ENCODE measurements around the gene MARCHF3.

MARCHF3 gene

GRCh38 chr5:126978258-126978657 lies 52.1 kb downstream of the MARCHF3 start:
- no peak overlapping the region for H3K4me2 ChIP-seq (ENCODE audit: low read depth, low read length)
- peaks cover 6% of the 10 kb centered on the region; the same call in 1 of the 2 replicates for H3K79me2 ChIP-seq (ENCODE audit: low read length)

DNA sequence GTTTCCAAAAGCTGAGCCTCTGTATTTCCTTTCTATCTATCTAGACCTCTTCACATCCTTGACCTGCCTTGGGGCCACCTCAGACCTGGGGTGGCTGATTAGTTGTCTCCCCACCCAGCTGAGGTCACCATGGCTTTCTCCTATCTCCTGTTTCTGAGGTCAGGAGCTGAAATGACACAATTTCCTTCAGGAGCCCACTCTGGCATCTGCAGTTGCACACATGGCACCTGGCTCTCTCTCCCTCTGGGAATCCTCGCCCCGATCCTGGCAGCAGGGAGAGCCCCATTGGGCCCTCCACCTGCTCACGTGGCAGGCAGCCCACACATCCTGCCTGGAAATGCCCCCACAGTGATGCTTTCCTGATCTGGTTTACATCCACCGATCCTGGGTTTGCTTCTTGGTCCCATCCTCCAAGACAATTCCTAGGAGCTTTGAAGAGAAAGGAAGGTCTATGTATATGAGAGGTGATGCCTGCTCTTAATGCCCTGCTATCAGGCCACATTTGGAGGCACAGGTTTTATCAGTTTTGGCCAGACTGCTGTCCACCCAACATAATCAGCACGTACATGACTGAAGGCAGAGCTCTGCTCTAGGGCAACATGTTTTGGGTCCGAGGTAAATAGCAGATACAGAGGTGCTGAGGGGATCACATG lies 53.7 kb downstream of the MARCHF3 start:
- H3K27ac ChIP-seq (ENCODE audit: low read length), result no peak overlapping the region
- H2AFZ ChIP-seq (ENCODE audit: low read length), result no peak overlapping the region
- peaks cover 11% of the 10 kb centered on the region; the same call in 1 of the 2 replicates for H3K79me2 ChIP-seq (ENCODE audit: low read length)
- no peak for DNase-seq
- no peaks in the 10 kb centered on the region for H3K9me3 ChIP-seq (replicated peaks; ENCODE audit: insufficient read depth, low read length)
- no peaks in the 10 kb centered on the region for H3K36me3 ChIP-seq (replicated peaks; ENCODE audit: insufficient read depth, low read length)
- H3K4me1 ChIP-seq (ENCODE audit: low read length), result peaks cover 23% of the 10 kb centered on the region
- no peaks in the 10 kb centered on the region for H3K27me3 ChIP-seq (replicated peaks; ENCODE audit: insufficient read depth, low read length)
- 0 out of 2 replicates have a peak overlapping the region, but pooled peaks have one; percentile 18 for H3K4me2 ChIP-seq (ENCODE audit: low read depth, low read length)
- H3K4me3 ChIP-seq (ENCODE audit: low read length), result no peak overlapping the region
- H4K20me1 ChIP-seq (ENCODE audit: insufficient read depth, low read length), result no peaks in the 10 kb centered on the region
- no peak overlapping the region for H3K9ac ChIP-seq (ENCODE audit: low read length)
- TF ChIP-seq, protein P1, sequence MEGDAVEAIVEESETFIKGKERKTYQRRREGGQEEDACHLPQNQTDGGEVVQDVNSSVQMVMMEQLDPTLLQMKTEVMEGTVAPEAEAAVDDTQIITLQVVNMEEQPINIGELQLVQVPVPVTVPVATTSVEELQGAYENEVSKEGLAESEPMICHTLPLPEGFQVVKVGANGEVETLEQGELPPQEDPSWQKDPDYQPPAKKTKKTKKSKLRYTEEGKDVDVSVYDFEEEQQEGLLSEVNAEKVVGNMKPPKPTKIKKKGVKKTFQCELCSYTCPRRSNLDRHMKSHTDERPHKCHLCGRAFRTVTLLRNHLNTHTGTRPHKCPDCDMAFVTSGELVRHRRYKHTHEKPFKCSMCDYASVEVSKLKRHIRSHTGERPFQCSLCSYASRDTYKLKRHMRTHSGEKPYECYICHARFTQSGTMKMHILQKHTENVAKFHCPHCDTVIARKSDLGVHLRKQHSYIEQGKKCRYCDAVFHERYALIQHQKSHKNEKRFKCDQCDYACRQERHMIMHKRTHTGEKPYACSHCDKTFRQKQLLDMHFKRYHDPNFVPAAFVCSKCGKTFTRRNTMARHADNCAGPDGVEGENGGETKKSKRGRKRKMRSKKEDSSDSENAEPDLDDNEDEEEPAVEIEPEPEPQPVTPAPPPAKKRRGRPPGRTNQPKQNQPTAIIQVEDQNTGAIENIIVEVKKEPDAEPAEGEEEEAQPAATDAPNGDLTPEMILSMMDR (IDR thresholded peaks at IDR 0.05; ENCODE audit: low read length), result no peak
- TF ChIP-seq EZH2 (optimal IDR thresholded peaks at IDR 0.05; ENCODE audit: low read depth, low read length) (no peak), EZH2phosphoT487 (IDR thresholded peaks at IDR 0.05; ENCODE audit: low read length) (no peak)
- peaks cover 19% of the 10 kb centered on the region for H3F3A ChIP-seq (ENCODE audit: insufficient read depth, low read length)
- H3K9me2 ChIP-seq (replicated peaks; ENCODE audit: insufficient read depth, low read length), result no peaks in the 10 kb centered on the region

More at GRCh38 chr5:126978258-126978657, 52.1 kb downstream of the MARCHF3 start:
- Histone ChIP-seq H3K4me3 (ENCODE audit: low read length) (no peak overlapping the region), H3K9me3 (replicated peaks; ENCODE audit: insufficient read depth, low read length) (no peaks in the 10 kb centered on the region), H3F3A (ENCODE audit: insufficient read depth, low read length) (peaks cover 2% of the 10 kb centered on the region; the same call in 1 of the 2 replicates), H3K9ac (ENCODE audit: low read length) (no peak overlapping the region), H3K36me3 (replicated peaks; ENCODE audit: insufficient read depth, low read length) (no peaks in the 10 kb centered on the region), H3K9me2 (replicated peaks; ENCODE audit: insufficient read depth, low read length) (no peaks in the 10 kb centered on the region), H3K4me1 (ENCODE audit: low read length) (peaks cover 10% of the 10 kb centered on the region), H4K20me1 (ENCODE audit: insufficient read depth, low read length) (no peaks in the 10 kb centered on the region), H2AFZ (ENCODE audit: low read length) (no peak overlapping the region), H3K27me3 (replicated peaks; ENCODE audit: insufficient read depth, low read length) (no peaks in the 10 kb centered on the region), H3K27ac (ENCODE audit: low read length) (no peak overlapping the region)
- TF ChIP-seq, protein P1 (IDR thresholded peaks at IDR 0.05; ENCODE audit: low read length), result no peak
- TF ChIP-seq EZH2 (optimal IDR thresholded peaks at IDR 0.05; ENCODE audit: low read depth, low read length) (no peak), EZH2phosphoT487 (IDR thresholded peaks at IDR 0.05; ENCODE audit: low read length) (no peak)
- DNase-seq, result no peak

- no peak for DNase-seq
- Histone ChIP-seq H2AFZ (ENCODE audit: low read length) (no peak overlapping the region), H3K9ac (ENCODE audit: low read length) (no peak overlapping the region), H3K9me3 (replicated peaks; ENCODE audit: insufficient read depth, low read length) (no peaks in the 10 kb centered on the region), H3F3A (ENCODE audit: insufficient read depth, low read length) (peaks cover 19% of the 10 kb centered on the region), H3K4me2 (ENCODE audit: low read depth, low read length) (0 out of 2 replicates have a peak overlapping the region, but pooled peaks have one; percentile 8), H3K79me2 (ENCODE audit: low read length) (peaks cover 17% of the 10 kb centered on the region; the same call in 1 of the 2 replicates), H3K4me1 (ENCODE audit: low read length) (peaks cover 28% of the 10 kb centered on the region), H3K36me3 (replicated peaks; ENCODE audit: insufficient read depth, low read length) (no peaks in the 10 kb centered on the region), H3K9me2 (replicated peaks; ENCODE audit: insufficient read depth, low read length) (no peaks in the 10 kb centered on the region), H3K27ac (ENCODE audit: low read length) (no peak overlapping the region), H3K4me3 (ENCODE audit: low read length) (no peak overlapping the region), H4K20me1 (ENCODE audit: insufficient read depth, low read length) (no peaks in the 10 kb centered on the region), H3K27me3 (replicated peaks; ENCODE audit: insufficient read depth, low read length) (no peaks in the 10 kb centered on the region)
- TF ChIP-seq, protein P1 (IDR thresholded peaks at IDR 0.05; ENCODE audit: low read length), result no peak
- no peak for TF ChIP-seq EZH2phosphoT487 (IDR thresholded peaks at IDR 0.05; ENCODE audit: low read length)
- TF ChIP-seq EZH2 (optimal IDR thresholded peaks at IDR 0.05; ENCODE audit: low read depth, low read length), result no peak
Observed at GRCh38 chr5:126975796-126976195, 54.6 kb downstream of the MARCHF3 start.

All from MM.1S (cell line).